IMR-90 (cell line): Measurements from ENCODE around the gene INO80D.

Experiments
- CTCF ChIP-seq: conservative IDR thresholded peaks from 2 replicates; pipeline ENCODE4 v1.5.1; 2012; ENCODE audit warnings: mild to moderate bottlenecking, low read depth, low read length, improper control_type of control experiment
- MXI1 ChIP-seq: IDR thresholded peaks from 2 replicates; pipeline ENCODE4 v1.6.1; 2012; ENCODE audit warnings: low read depth, mild to moderate bottlenecking, low read length, moderate library complexity, borderline replicate concordance
- SMC3 ChIP-seq: fragments of 150-350 bp; IDR thresholded peaks from 2 replicates; pipeline ENCODE4 v1.6.1; 2016; ENCODE audit warnings: low read depth, mild to moderate bottlenecking, antibody characterized with exemption, low read length, moderate library complexity

GRCh38 chr2:206096876-206097275 lies 10.9 kb upstream of the INO80D start:
- no peak for TF ChIP-seq CTCF
- TF ChIP-seq SMC3: no peak
- no peak for TF ChIP-seq MXI1
